HG03060 (cell line): ENCODE measurements around the gene NAP1L3.

Experiments
- ATAC-seq: cut with Tn5 transposase; IDR thresholded peaks from one replicate; pipeline ENCODE4 v1.9.1; 2021; ENCODE audit warnings: low read depth, moderate number of reproducible peaks; ENCODE audit not compliant: unreplicated experiment

NAP1L3 gene, protein sequence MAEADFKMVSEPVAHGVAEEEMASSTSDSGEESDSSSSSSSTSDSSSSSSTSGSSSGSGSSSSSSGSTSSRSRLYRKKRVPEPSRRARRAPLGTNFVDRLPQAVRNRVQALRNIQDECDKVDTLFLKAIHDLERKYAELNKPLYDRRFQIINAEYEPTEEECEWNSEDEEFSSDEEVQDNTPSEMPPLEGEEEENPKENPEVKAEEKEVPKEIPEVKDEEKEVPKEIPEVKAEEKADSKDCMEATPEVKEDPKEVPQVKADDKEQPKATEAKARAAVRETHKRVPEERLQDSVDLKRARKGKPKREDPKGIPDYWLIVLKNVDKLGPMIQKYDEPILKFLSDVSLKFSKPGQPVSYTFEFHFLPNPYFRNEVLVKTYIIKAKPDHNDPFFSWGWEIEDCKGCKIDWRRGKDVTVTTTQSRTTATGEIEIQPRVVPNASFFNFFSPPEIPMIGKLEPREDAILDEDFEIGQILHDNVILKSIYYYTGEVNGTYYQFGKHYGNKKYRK

DNA sequence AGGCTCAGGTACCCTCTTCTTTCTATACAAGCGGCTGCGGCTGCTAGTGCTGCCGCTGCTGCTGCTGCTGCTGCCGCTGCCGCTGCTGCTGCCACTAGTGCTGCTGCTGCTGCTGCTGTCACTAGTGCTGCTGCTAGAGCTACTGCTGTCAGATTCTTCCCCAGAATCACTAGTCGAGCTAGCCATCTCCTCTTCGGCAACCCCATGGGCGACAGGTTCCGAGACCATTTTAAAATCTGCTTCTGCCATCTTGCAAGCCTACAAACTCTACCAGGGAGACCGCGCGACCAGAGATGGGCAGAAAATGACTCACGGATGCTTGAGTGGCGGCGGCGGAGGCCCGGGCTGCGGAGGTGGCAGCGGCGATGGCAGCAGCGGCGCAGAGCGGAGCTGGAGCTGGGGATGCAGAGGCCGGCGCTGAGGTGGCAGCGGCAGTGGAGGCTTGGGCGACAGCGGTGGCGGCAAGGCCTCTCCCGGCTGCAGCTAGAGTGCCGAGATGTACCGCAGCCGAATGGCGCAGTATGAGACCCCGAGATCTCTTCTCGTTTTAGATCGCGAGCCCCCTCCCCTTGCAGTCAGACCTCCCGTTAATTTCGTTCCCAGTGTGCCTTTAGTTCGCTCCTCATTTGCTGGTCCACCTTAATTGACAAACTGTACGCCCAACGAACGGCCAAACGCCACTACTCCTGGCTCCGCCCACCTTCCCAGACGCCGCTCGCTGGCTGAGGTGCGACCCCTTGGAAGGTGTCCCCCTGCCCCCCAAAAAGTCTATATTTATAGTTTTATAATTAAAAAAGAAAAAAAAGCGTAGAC lies at the start of gene NAP1L3:
TSS of gene NAP1L3 (minus strand) at position 523 of the 813 bp plus-strand sequence. CDS start at position 249, 274 bp downstream.
- no peak for ATAC-seq

DNA sequence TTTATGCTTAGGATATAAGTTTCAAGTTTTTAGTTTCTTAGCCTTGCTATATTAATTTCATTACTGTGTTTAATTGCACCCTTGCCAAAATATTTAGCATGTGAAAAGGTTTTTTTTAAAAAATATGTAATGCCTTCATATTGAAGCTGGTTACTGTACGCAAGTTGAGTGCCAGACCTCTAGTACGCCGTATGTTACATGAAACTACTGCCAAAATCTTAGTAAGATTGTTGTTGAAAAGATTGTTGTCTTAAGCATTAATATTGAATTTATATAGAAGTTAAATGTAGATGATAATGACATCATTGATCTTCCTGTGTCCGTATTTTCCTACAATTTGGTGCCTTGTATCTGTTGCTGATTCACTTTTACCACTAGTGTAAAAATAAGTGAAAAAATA lies 37.7 kb upstream of the NAP1L3 start:
- no peak for ATAC-seq

DNA sequence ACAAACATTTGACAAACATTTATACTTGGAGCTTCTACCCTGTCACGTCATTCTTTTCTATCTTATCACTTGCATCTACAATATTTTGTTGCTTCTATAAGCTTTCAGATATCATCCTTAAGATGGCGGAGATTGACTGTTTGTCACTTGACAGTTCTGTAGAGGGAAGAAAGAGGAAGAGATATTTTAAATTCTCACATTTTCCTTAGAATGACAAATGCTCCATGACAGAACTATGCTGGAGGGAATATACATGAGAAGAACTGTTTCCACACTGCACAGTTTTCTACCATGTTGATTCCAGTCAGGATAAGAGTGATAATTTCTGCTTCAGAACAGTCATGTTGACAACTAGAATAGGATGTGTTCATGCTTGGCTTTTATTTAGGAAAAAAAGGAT lies 30.3 kb upstream of the NAP1L3 start:
- ATAC-seq = no peak

DNA sequence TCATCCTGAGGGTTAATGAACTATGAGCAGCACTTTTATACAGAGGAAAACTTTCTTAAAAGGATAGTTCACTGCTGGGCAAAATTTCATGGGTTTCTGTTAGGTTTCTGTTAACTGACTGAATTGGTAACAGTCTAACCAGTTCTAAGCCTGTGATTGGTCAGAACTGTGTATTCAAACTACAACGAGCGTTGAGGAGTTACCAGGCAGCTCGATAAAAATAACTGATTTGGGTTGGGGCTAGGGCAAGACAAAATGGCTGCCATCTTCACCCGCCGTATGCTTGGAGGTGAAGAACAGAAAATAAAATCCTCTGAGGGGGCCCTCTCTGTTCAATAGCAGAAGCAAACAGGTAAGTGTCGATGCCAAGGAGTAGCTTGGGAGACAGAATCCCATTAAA lies 22.6 kb upstream of the NAP1L3 start:
- ATAC-seq = no peak

DNA sequence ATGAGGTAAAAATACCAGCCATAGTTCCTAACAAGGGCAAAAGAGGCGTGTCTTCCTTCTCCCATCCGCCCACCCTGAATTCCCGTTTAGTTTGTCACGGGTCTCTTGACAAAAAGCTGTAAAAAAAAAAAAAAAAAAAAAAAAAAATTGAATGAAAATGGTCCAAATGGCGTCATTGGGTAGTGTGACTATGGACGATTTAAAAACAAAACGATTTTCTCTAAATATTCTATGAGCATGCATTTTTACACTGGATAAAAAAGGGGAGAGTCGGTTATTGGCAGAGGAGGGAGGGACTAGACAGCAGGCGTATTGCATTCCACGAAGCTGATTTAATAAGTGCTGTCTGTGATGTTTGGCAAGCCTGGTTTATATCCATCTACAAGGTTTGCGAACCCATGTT lies 492 bp upstream of the NAP1L3 start, which contains the start of gene FAM133A:
TSS of gene FAM133A (plus strand) at position 338 of the 403 bp plus-strand sequence. CDS start 35,214 bp downstream, outside the sequence.
- no peak for ATAC-seq

DNA sequence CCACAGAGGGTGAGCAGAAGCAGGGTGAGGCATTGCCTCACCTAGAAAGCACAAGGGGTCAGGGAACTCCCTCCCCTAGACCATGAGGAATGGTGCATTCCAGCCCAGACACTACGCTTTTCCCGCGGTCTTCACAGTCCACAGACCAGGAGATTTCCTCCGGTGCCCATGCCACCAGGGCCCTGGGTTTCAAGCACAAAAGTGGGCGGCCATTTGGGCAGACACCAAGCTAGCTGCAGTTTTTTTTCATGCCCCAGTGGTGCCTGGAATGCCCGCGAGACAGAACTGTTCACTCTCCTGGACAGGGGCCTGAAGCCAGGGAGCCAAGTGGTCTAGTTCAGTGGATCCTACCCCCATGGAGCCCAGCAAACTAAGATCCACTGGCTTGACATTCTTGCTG lies 12.8 kb downstream of the NAP1L3 start:
- no peak for ATAC-seq

DNA sequence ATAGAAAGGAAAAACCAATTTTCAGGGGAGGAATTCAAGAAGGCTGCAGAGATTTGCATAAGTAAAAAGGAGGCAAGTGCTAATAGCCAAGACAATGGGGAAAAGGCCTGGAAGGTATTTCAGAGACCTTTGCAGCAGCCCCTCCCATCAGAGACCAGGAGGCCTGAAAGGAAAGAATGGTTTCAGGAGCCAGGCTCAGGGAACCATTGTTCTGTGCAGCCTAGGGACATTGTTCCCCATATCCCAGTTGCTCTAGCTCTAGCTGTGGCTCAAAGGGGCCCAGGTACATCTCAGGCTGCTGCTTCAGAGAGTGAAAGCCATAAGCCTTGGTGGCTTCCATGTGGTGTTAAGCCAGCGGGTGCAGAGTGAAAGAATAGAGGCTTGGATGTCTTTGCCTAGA lies 24.0 kb downstream of the NAP1L3 start:
- ATAC-seq = no peak

DNA sequence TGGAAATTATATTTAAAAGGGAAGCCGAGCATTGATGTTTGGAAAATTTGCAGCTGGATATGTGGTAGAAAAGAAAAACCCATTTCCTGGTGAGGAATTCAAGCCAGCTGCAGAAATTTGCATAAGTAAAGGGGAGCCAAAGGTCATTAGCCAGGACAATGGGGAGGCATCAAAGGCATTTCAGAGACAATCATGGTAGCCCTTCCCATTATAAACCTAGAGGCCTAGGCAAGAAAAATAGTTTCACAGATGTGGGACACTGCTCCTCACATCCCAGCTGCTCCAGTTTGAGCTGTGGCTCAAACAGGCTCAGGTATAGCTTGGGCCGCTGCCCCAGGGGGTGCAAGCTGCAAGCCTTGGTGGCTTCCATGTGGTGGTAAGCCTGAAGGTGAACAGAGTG lies 35.8 kb downstream of the NAP1L3 start:
- ATAC-seq = no peak
